Measurements from ENCODE around the gene ZCCHC18.
"Not testable (repeated sequence)": the region's sequence is repeated elsewhere in the genome, so short reads cannot be mapped to it uniquely, and the experiment has no call there.

ZCCHC18 gene

GRCh38 chrX:104112326-104112951 lies at the start of gene ZCCHC18:
TSS of gene ZCCHC18 (plus strand) at chrX:104112523. CDS start at chrX:104114112, 1,589 bp downstream.
- peak; percentile 20 for DNase-seq (ENCODE audit: low read depth)
- peak within 1 kb of the TSS; percentile 43 for H3K4me3 ChIP-seq (ENCODE audit: low read length)
- TF ChIP-seq CTCF (IDR thresholded peaks at IDR 0.05; ENCODE audit: insufficient read depth, low read depth, low read length, missing control alignments): no peak

- H3K4me3 ChIP-seq (ENCODE audit: low read length); DNase-seq (ENCODE audit: low read depth): not testable (repeated sequence)
Observed at GRCh38 chrX:104062636-104063035, 49.7 kb upstream of the ZCCHC18 start.

GRCh38 chrX:104075778-104076445 lies 36.4 kb upstream of the ZCCHC18 start, which contains the start of gene TMSB15C:
TSS of gene TMSB15C (minus strand) at chrX:104076236.
- DNase-seq (ENCODE audit: low read depth); H3K4me3 ChIP-seq (ENCODE audit: low read length): not testable (repeated sequence)

GRCh38 chrX:104077854-104078253 lies 34.5 kb upstream of the ZCCHC18 start:
- not testable (repeated sequence) for H3K4me3 ChIP-seq (ENCODE audit: low read length); DNase-seq (ENCODE audit: low read depth)

GRCh38 chrX:104084063-104084462 lies 28.3 kb upstream of the ZCCHC18 start:
- DNase-seq (ENCODE audit: low read depth): no peak
- no peak overlapping the region for H3K4me3 ChIP-seq (ENCODE audit: low read length)
- TF ChIP-seq CTCF (IDR thresholded peaks at IDR 0.05; ENCODE audit: insufficient read depth, low read depth, low read length, missing control alignments): no peak

- TF ChIP-seq CTCF (IDR thresholded peaks at IDR 0.05; ENCODE audit: insufficient read depth, low read depth, low read length, missing control alignments): no peak
- no peak overlapping the region for H3K4me3 ChIP-seq (ENCODE audit: low read length)
- no peak for DNase-seq (ENCODE audit: low read depth)
Observed at GRCh38 chrX:104084534-104085277, 27.6 kb upstream of the ZCCHC18 start.

GRCh38 chrX:104085477-104085876 lies 26.8 kb upstream of the ZCCHC18 start:
- no peak for TF ChIP-seq CTCF (IDR thresholded peaks at IDR 0.05; ENCODE audit: insufficient read depth, low read depth, low read length, missing control alignments)
- no peak overlapping the region for H3K4me3 ChIP-seq (ENCODE audit: low read length)
- DNase-seq (ENCODE audit: low read depth): no peak

GRCh38 chrX:104085919-104086318 lies 26.4 kb upstream of the ZCCHC18 start:
- H3K4me3 ChIP-seq (ENCODE audit: low read length): no peak overlapping the region
- TF ChIP-seq CTCF (IDR thresholded peaks at IDR 0.05; ENCODE audit: insufficient read depth, low read depth, low read length, missing control alignments): no peak
- DNase-seq (ENCODE audit: low read depth): no peak
